Fibroblast of skin of right biceps (primary cell): ENCODE results near the gene KNTC1.
"Not testable (repeated sequence)": the region's sequence is repeated elsewhere in the genome, so short reads cannot be mapped to it uniquely, and the experiment has no call there.

ENCODE experiments used
- DNase-seq: peaks from one replicate; pipeline ENCODE4 v3.0.0-alpha.2; 2013

Gene KNTC1

DNA sequence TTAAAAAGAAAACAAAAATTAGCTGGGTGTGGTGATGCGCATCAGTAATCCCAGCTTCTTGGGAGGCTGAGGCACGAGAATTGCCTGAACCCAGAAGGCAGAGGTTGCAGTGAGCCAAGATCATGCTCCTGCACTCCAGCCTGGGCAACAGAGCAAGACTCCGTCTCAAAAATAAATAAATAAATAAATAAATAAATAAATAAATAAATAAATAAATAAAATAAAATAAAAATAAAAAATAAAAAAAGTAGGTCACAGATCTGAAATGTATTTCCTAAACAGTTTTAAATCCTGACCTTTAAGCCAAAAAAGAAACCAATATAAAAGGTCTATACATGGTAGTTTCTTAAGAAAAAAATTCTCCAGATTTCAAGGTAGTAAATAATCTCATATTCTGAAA lies 14.0 kb upstream of the KNTC1 start:
- DNase-seq: not testable (repeated sequence)

DNA sequence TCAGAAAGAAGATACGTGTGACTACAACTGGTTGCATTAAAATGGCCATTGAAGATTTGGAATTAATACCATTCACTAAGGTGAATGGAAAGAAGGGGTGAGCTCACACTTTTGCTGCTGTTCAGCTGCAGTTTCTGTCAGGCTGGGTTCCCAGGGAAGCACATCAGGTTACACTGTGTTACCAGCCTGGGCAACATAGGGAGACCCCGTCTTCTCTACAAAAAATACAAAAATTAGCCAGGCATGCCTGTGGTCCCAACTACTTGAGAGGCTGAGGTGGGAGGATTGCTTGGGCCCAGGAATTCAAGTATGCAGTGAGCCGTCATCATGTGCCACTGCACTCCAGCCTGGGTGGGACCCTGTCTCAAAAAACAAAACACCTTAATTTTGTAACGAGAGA lies 13.4 kb upstream of the KNTC1 start:
- no peak for DNase-seq

DNA sequence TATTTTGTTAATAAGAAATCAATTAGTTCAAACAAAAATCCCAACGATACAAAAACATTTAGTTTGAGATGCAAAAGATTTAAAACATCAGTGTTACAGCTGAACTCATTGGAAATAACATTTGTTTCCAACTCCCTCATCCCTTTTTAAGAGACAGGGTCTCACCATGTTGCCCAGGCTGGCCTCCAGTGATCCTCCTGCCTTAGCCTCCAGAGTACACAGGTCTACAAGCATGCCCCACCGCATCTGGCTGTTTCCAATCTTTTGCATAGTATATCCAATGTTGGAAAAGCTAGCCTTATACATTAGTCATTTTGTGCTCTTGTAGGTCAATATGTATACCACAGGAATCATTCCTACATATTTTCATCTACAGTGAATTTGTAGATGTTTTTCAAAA lies 11.8 kb upstream of the KNTC1 start:
- no peak for DNase-seq

DNA sequence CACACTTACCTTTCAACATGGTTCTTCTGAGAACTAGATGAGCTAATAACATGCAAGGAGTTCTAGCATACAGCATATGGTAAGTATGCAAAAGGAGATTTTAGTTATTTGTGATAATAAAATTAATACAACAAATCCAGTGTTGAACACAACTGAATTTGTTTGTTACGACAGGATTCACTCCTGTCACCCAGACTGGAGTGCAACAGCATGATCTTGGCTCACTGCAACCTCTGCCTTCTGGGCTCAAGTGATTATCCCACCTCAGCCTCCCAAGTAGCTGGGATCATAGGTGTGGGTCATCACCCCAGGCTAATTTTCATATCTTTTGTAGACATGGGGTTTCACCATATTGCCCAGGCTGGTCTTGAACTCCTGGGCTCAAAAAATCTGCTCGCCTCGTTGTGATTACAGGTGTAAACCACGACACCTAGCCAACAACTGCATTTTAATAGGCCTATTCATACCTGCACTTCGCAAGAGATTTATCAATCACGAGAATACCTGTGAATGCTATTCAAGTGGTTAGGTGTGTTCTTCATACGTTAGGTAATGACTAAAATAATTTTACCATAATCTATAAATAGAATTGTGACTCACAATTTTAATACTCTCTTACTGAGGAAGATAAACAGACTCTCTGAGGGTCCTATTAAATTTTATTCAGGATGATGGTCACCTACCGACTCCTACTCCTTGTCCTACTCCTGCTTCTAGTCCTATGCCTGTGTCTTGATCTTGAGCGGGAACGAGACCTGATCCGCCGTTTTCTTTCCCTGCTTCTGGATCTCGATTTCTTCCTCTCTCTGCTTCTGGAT lies 10.3 kb upstream of the KNTC1 start:
- no peak for DNase-seq

DNA sequence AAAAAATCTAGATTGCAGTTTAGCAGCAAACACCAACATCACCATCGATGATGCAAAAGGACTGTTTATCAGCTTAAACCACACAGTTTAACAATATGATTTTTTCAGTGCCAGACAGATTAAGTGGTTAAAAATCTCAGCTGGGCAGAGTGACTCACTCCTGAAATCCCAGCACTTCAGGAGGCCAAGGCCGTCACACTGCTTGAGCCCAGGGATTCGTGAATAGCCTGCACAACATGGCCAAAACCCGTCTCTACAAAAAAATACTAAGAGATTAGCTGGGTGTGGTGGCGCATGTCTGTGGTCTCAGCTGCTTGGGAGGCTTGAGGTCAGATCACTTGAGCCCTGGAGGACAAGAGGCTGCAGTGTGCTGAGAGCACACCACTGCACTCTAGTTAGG lies 9.2 kb upstream of the KNTC1 start:
- peak; percentile 75 for DNase-seq

DNA sequence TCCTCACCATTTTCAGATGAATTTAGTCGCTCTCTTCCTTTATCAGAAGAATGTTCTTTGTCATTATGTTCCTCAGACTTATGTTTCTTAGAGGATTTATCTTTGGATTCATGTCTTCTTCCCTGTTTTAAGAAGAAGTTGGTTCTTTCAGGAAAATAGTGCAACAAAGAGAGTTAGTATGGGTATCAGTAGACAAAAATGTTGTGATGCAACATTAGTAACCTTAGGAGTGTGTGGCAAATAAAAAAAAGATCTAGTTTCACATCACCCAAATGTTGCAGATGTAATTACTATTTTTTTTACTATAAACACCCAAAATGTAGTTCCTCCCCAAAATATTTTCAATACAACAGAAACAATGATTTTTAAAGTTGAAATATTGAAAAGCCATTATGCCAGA lies 8.1 kb upstream of the KNTC1 start:
- no peak for DNase-seq

DNA sequence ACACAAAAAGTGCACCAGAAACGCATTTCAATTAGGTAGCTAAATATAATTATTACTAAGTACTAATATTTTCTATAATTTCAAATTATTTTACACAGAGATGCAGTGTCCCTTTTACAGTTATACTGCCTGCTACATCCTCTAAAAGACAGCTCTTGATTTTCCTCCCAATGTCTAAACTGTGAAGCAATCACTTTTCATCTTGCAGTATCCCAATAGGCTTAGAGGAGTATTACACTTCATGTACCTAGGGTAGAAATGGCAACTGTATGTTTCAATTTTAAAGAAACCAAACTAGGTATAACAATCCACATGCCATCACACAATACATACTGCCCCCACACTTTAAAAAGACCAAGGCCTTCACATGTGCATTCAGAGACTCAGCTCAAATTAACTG lies 7.6 kb upstream of the KNTC1 start:
- no peak for DNase-seq

DNA sequence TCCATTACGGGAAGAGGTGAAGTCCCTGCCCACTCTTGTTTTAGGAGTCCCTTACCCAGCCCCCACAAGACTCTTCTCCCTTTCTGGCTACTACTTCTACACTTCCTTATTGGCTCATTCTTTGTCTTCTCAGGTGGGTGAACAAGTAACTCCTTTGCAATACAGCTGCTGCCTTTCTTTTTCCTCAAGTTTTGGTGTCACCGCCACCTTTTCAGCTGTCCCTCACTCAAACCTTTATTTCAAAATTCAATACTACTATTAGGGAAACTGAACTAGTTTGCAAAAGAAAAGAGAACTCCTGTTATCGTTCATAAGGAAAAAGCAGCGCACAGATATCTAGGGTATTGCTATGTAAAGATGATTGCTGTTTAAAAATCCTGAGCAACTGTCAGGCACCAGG lies 6.4 kb upstream of the KNTC1 start:
- no peak for DNase-seq

DNA sequence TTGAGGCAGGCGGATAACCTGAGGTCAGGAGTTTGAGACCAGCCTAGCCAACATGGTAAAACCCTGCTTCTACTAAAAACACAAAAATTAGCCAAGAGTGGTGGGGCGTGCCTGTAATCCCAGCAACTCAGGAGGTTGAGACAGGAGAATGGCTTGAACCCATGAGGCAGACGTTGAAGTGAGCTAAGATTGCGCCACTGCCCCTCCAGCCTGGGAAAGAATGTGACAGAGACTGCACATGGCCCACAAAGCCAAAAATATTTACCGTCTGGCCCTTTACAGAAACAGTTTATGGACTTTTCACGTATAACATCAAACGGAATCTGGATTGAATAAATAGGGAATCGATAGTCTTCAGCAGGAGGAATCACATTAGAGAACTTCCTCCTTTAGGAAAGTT lies 3.8 kb upstream of the KNTC1 start:
- peak; percentile 61 for DNase-seq

DNA sequence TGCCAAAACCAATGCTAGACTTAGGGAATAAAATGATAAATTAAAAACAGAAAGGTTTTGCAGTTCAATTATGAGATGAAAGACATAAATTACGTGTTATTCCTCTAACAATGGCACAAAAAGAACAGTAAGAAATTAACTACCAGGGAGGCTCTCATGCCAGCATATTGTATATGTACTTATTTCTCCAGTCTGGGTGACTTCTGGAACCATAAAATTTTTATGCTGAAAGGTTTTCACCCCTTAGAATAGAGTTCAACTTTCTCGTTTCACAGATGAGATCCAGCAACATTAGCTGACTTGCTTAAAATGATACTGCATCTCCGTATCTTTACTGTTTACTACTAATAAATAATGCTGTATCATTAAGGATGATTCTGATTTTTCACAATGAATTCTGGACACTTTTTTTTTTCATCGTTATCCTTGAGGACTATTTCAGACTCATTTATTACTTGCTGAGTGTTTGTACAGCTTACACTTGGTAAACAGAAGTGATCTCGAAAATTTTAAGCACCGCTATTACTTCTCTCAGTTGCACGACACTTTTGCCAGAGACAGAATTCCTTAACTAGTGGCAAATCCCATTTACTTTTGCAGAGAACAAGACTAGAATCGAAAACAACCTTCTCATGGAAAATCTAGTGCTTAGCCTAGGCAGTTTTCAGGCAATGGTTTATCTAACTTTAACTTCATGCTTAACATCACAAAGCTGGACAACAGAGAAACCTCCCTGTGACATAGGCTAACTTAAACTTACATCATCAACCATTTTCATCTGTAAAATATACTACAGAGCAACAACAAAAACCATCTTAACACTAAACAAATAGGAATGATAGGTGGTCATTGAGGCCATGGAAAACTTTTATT lies 3.0 kb upstream of the KNTC1 start:
- no peak for DNase-seq

DNA sequence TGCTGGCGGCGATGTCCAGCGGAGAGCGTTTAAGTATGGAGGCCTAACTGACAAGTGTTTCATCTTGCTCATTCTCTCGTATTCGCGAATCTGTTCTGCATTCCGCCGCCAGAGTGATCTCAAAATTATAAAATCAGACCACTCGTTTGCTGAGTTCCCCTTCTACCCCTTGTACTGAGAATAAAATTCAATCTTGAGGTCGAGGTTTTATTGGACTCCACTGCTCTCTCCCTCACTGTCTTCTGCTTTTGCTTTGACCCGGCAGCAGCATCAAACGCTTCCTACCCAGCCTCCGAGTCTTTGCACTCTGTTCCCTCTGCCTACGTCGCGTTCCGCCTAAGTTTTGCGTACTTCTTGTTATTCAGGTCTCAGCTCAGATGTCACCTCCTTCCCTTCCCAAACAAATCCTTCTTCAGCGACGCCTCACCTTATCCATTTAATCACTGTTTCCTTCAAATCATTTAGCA lies 462 bp downstream of the KNTC1 start:
- DNase-seq: peak; percentile 22

DNA sequence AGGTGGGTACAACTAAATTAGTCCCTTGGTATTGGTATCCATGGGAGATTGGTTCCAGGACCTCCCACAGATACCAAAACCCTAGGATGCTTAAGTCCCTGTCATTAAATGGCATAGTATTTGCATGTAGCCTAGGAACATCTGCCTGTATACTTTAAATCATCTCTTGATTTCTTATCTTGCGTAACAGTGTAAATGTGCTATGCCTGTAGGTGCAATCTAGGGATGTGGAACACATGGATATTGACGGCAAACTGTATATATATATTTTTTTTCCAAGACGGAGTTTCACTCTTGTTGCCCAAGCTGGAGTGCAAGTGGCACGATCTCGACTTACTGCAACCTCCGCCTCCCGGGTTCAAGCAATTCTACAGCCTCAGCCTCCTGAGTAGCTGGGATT lies 1.5 kb downstream of the KNTC1 start:
- DNase-seq: no peak

DNA sequence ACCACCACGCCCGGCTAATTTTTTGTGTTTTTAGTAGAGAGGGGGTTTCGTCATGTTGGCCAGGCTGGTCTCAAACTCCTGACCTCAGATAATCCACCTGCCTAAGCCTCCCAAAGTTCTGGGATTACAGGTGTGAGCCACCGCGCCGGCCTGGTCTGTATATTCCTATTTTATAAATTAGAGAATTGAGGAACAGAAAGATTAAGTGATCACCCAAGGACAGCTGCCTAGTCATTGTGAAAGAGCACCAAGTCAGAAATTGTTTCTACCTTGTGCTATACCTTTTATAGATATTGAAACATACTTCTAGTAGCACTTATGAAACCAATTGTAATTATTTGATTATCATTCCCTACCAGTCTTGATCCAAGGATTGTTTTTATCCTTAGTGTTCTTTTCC lies 1.9 kb downstream of the KNTC1 start:
- DNase-seq: no peak

DNA sequence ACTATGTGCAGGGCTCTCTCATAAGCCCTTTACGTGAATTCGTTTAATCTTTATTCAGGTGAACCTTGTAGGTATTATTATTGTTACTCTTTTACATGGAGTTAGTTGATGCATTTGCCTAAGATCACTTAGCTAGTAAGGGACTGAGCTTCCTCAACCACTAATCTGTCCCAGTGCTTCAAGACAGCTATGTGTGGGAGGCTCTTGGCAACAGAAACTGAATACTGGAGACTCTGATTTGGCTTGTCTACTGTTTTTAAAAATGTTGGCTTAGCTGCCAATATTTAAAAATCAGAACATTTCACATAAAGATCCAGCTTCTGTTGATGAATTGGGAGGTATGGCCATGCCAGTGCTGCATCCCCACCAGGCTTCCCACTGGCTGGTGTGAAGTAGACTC lies 6.8 kb downstream of the KNTC1 start:
- DNase-seq: no peak

DNA sequence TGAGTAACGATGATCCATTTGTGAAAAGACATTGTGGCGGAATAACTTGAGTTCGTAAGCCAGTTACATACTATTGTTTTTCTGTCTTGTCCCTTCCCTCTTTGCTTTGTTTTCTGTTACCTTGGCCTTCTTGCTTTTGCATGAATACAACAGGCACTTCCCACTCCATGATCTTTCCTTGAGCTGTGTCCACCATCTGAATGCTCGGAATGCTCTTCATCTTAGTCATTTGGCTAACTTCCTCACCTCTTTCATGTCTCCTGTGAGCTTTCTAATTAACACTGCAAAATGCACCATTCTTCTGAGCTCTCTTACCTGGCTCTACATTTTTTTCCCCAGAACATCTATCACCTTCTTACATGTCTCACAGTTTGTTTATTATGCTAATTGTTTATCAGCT lies 10.0 kb downstream of the KNTC1 start:
- DNase-seq: no peak

DNA sequence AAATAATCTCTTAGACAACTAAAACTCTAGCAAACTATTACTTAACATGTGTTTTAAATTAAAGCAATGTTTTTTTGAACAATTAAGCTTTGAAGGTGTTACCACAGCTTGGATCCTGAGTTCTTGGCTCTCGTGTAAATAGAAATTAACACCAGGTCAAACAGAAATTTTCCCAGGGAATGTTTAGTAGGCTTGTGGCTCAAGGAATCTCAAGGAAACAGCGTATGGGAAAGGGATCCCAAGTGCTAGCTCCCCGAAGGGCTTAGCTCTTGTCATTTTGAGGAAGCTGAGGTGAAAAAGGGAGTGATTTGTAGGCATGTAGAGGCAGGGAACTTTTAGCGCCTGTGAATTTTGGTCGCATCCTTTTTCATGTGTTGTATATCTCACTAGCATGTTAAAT lies 11.4 kb downstream of the KNTC1 start:
- no peak for DNase-seq

DNA sequence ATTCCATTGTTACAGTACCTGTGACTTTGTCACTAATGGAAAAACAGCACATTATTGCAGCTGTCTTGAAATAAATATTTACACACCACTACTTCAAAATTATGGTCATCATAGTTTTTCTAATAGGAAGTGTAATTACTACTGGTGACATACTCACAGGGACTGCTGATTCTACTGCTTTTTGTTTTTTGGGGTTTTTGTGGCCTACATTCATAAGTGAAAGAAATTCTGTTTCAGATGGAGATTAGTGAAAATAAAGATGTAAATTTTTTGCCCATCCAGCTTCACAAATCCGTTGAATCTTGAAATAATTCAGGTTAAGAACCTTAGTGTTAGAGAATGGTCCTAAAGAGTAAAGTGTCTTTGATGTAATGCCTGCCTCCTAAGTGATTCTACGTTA lies 17.5 kb downstream of the KNTC1 start:
- DNase-seq: no peak

DNA sequence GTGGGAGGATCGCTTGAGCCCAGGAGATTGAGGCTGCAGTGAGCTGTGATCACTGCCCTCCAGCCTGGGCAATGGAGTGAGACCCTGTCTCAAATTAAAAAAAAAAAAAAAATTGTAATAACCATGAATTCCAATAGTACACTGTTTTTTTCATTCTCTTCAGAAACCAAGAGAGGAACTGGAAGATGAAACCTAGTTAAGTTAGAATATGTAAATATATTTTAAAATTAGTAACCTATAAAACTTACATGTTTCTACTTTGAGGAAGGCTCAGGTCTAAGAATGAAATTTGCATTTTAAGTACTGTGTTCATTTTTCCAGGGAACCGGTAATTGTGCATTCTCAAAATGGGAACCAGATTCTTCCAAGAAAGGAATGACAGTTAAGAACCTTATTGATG lies 18.8 kb downstream of the KNTC1 start:
- no peak for DNase-seq

DNA sequence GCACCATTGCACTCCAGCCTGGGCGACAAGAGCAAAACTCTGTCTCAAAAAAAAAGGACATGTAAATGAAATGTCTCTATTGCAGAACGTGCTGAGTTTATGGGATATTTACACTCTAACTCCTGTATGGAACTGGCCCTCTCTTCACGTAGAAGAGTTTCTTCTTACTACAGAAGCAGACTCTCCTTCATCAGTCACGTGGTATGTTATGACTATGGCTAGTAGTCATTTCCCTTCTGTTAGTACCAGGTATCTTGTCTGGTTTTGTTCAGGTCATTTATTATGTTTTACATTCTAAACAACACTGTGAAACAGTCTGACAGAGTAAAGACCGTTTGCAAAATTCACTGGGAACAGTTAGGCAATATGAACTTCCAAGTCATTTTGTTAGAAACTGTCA lies 20.3 kb downstream of the KNTC1 start:
- no peak for DNase-seq

DNA sequence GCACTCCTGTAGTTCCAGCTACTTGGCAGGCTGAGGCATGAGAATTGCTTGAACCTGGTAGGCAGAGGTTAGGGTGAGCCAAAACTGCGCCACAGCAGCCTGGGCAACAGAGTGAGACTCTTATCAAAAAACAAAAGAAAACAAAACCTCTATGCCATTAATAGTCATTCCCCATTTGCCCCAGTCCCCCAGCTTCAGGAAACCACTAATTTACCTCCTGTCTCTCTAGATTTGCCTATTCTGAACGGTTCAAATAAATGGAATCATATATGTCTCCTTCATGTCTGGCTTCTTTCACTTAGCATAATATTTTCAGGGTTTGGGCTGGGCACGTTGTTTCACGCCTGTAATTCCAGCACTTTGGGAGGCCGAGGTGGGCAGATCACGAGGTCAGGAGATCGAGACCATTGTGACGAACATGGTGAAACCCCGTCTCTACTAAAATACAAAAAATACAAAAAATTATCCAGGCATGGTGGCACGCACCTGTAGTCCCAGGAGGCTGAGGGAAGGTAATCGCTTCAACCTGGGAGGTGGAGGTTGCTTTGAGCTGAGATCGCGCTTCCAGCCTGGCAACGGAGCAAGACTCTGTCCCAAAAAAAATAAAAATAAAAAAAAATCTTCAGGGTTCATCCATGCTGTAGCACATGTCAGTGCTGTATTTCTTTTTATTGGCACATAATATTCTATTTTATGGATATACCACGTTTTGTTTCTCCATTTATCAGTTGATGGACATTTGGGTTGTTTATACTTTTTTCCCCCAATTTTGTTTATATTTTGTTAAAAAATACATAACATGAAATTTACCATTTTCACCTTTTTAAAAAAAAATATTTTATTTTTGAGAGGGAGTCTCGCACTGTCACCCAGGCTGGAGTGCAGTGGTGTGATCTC lies 31.9 kb downstream of the KNTC1 start:
- no peak for DNase-seq

DNA sequence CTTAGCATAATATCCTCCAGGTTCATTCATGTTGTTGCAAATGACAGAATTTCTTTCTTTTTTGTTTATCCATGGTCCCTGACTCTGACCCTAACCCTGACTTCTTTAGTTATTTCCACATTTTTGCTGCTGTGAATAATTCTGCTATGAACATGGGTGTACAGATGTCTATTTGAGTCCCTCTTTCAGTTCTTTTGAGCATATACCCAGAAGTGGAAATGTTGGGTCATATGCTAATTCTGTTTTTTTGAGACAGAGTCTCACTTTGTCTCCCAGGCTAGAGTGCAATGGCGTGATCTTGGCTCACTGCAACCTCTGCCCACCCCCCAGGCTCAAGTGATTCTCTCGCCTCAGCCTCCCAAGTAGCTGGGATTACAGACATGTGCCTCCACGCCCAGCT lies 33.1 kb downstream of the KNTC1 start:
- no peak for DNase-seq

DNA sequence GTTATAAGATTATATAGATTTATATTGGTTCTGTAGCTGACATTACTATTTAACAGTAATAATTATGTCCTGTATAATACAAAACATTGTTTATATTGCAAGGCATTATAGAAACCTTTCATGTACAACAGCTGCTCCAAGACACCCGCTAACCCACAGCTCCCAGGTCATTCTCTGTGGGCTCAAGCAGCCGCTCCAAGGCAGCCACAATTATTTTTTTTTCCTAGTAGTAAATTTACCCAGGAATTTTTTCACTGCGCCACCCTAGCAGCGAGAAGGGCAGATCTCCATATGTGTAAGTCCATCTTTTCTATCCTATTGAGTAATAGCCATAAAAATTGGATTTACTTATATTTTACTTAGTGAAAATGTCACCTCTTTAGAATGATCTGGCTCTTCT lies 36.3 kb downstream of the KNTC1 start:
- DNase-seq: no peak

DNA sequence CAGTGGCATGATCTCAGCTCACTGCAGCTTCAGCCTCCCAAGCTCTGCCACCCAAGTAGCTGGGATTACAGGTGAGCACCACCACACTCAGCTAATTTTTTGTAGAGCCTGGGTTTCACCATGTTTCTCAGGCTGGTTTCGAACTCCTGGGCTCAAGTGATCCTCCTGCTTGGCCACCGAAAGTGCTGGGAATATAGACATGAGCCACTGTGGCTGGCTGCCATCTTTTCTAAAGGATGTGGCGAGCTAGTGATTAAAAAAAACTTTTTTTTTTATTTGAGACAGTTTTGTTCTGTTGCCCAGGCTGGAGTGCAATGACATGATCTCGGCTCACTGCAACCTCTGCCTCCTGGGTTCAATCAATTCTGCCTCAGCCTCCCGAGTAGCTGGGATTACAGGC lies 39.8 kb downstream of the KNTC1 start:
- not testable (repeated sequence) for DNase-seq
